Measurements from ENCODE around the gene JTB. TPM values are rescaled to one million over a fixed set of nuclear protein-coding genes. Genes with fewer than 3 reads are reported as not detected.
"Not testable (repeated sequence)": the region's sequence is repeated elsewhere in the genome, so short reads cannot be mapped to it uniquely, and the experiment has no call there.

The JTB gene
- total RNA-seq, 3 donors from 2014 or later = 257 to 294 (median 273) TPM

DNA sequence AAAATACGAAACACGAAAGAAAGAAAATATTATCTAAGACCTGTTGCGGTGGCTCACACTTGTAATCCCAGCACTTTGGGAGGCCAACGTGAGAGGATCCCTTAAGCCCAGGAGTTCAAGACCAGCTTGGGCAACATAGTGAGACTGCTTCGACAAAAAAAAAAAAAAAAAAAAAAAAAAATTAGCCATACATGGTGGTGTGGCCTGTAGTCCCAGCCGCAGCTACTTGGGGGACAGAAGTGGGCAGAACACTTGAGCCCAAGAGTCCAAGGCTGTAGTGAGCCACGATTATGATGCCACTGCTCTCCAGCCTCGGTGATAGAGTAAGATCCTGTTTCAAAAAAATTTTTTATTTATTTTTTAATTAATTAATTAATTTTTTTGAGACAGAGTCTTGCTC lies 10.1 kb upstream of the JTB start:
- peaks cover 7% of the 10 kb centered on the region for H3K27me3 Mint-ChIP-seq (ENCODE audit: low read depth)
- DNase-seq = no peak
- no peak for ATAC-seq

DNA sequence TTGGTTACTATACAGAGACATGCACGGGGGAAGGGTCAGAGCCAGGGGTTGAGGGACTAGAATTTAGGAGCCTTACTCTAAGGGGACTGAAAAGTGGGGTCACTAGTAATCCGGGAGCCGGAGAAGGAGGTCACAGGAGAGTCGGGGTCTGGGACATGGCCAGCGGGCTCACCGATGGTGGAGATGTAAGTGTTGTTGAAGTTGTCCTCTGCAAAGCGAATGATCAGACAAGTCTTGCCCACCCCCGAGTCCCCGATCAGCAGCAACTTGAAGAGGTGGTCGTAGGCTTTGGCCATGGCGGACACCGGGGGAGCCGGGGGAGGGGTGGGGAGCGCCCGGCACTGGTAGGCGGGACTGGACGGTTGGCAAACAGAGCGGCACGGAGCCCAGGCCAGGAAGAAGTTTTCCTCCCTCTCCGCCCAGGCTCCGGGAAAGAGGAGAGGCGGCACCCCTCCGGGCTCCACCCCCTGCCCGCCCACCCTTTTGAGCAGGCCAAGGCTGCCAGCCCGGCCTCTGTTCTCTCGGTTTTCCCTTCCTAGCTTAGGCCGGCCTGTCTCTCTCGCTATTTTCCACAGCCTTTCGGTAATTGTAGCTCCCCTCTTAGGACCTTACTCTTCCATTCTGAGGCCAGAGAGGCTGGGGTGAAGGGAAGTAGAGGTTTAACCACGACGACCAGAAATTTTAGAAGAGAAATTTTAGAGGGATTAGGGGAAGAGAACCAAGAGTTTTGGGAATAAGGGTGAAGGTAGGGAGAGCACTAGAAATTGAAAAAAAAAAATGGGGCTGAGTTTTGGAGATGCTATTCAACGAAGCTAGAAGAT lies 8.7 kb upstream of the JTB start, which contains the start of gene RAB13:
RAB13 (minus strand) TSS at position 399 of the 821 bp plus-strand sequence; CDS start at position 296, 103 bp downstream.
- peaks cover 7% of the 10 kb centered on the region for H3K27me3 Mint-ChIP-seq (ENCODE audit: low read depth)
- no peak for DNase-seq
- ATAC-seq = no peak
- H3K36me3 Mint-ChIP-seq (ENCODE audit: insufficient read depth) = peaks cover 5% of the 10 kb centered on the region
- H3K4me3 Mint-ChIP-seq = peak within 1 kb of the TSS; percentile 78
- H3K9me3 Mint-ChIP-seq = no peaks in the 10 kb centered on the region
- H3K4me1 Mint-ChIP-seq (ENCODE audit: low read depth) = peaks cover 34% of the 10 kb centered on the region

More for the DNA sequence above, 10.1 kb upstream of the JTB start:
- Mint-ChIP-seq H3K36me3 (ENCODE audit: insufficient read depth) (peaks cover 18% of the 10 kb centered on the region), H3K4me1 (ENCODE audit: low read depth) (peaks cover 47% of the 10 kb centered on the region), H3K9me3 (no peaks in the 10 kb centered on the region), H3K4me3 (no peak overlapping the region)

DNA sequence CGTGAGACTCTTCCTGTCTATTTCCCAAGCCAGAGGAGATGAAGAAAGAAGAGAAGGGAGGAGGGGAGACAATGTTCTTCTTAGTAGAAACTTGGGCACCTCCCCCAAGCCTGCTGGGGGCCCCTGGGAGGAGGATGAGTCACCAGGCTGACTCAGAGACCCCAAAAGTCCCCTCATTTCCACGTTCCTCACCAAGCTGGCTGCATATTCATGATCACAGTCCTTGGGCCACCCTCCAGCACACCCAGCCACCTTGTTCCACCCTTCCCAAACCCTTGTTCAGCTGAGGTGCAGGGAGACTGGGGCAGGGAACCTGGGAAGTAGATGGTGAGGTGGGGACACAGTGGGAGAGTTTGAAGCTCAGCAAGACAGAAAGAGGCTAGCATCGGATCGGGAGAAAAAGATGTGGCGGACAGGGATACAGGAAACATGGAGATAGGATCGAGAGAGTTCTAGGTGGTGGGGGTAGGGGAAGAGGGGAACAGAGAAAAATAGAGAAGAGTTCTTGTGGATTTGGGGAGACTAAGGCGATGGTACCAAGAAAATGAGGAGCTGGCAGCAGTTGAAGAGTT lies 8.0 kb upstream of the JTB start:
- no peaks in the 10 kb centered on the region for H3K9me3 Mint-ChIP-seq
- H3K36me3 Mint-ChIP-seq (ENCODE audit: insufficient read depth) = no peaks in the 10 kb centered on the region
- peaks cover 7% of the 10 kb centered on the region for H3K27me3 Mint-ChIP-seq (ENCODE audit: low read depth)
- ATAC-seq = peak; percentile 78 to 83
- DNase-seq = peak; percentile 51
- peak overlapping the region; percentile 78 for H3K4me3 Mint-ChIP-seq
- peaks cover 33% of the 10 kb centered on the region for H3K4me1 Mint-ChIP-seq (ENCODE audit: low read depth)

DNA sequence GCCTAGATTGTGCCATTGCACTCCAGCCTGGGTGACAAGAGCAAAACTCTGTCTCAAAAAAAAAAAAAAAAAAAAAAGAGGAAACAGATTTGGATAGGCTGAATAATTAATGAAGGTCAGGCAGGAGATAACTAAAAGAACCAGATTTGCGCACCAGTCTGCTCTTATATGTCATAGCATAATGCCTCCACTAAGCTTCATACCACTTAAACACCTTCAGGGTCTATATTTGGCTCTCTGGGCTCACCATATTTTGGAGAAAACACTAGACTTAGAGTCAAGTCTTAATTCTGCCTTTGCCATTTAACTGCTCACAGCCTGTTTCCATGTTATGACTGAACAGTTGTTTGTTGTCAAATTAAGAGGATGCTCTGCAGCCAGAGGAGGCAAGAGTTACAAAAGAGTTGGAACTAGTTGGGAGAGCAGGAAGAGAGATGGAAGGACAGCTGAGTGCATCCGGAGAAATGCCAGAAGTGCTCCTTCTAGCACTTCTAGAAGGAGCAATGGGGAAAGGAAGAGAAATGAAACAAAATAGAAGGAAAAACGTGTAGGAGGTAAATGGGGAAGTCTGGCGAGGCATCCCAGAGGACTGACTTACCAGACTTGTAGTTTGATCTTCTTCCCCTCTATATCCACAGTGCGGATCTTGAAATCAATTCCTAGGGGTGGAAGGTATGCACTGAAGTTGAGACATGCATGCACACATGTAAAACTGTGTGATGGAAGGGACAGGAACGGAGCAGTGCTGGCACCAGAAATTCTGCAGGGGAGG lies 6.8 kb upstream of the JTB start:
- Mint-ChIP-seq H3K4me3 (no peak overlapping the region), H3K9me3 (no peaks in the 10 kb centered on the region), H3K4me1 (ENCODE audit: low read depth) (peaks cover 27% of the 10 kb centered on the region), H3K27me3 (ENCODE audit: low read depth) (peaks cover 7% of the 10 kb centered on the region), H3K36me3 (ENCODE audit: insufficient read depth) (no peaks in the 10 kb centered on the region)
- no peak for DNase-seq
- no peak for ATAC-seq

DNA sequence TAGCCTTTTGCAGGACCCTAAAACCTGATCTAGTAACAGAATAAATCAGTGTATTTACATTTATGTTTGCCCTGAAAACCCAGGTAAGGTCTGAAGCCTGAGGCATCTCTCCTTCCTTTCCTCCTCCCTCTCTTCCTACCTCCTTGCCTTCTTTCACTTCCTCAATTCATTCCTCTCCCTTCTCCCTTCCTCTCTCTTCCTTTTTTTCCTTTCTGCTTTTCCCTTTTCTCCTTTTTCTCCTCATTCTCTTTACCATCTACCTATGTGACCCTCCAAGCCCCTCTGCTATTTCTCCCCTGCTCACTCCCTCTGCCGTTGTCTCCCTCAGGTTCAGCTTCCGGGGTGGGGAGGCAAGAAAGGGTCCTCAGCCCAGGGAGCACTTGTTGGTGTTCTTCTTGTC lies 4.3 kb upstream of the JTB start:
- H3K9me3 Mint-ChIP-seq; H3K4me3 Mint-ChIP-seq; DNase-seq; H3K27me3 Mint-ChIP-seq (ENCODE audit: low read depth); ATAC-seq; H3K36me3 Mint-ChIP-seq (ENCODE audit: insufficient read depth): not testable (repeated sequence)
- H3K4me1 Mint-ChIP-seq (ENCODE audit: low read depth) = peaks cover 32% of the 10 kb centered on the region

DNA sequence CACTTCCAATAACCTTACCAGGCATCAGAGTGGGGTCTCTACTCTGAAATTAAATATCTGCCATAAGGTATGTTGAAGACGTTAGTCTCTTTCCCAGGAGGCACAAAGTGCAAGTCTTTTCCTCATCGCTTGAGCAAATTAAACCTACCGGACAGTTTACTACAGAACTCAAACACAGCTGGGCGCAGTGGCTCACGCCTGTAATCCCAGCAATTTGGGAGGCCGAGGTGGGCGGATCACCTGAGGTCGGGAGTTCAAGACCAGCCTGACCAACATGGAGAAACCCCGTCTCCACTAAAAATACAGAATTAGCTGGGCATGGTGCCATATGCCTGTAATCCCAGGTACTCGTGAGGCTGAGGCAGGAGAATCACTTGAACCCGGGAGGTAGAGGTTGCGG lies 1.6 kb upstream of the JTB start:
- not testable (repeated sequence) for H3K27me3 Mint-ChIP-seq (ENCODE audit: low read depth); ATAC-seq; DNase-seq; H3K9me3 Mint-ChIP-seq
- Mint-ChIP-seq H3K4me3 (peak overlapping the region; percentile 97), H3K4me1 (ENCODE audit: low read depth) (peaks cover 27% of the 10 kb centered on the region), H3K36me3 (ENCODE audit: insufficient read depth) (peaks cover 13% of the 10 kb centered on the region)

DNA sequence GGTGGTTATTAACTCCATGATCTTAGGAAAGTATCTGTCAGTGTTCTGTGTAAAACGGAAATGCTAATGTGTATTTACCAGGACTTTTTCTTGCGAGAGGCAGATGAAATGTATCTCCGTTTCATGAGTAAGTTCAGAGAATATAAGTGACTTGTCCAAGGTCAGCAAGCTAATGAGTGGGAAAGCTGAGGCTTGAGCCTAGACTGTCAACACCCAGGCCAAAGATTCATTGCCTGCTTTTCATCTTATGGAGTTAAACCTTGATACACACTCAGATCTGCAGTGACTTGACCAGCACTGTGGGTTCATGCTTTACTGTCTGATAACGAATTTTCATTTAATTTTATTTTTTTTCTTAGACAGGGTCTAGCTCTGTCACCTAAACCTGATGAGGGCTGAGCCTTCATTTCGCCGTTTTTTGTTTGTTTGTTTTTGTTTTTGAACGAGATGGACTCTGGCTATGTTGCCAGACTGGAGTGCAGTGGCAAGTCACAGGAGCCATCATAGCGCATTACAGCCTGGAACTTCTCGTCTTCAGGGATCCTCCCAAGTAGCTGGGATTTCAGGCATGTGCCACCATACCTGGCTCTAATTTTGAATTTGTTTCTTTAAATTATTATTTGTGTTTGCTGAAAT lies 918 bp upstream of the JTB start:
- no peak for ATAC-seq
- peak overlapping the region; percentile 97 for H3K4me3 Mint-ChIP-seq
- no peaks in the 10 kb centered on the region for H3K27me3 Mint-ChIP-seq (ENCODE audit: low read depth)
- no peak for DNase-seq
- peaks cover 18% of the 10 kb centered on the region for H3K36me3 Mint-ChIP-seq (ENCODE audit: insufficient read depth)
- no peaks in the 10 kb centered on the region for H3K9me3 Mint-ChIP-seq
- peaks cover 28% of the 10 kb centered on the region for H3K4me1 Mint-ChIP-seq (ENCODE audit: low read depth)

DNA sequence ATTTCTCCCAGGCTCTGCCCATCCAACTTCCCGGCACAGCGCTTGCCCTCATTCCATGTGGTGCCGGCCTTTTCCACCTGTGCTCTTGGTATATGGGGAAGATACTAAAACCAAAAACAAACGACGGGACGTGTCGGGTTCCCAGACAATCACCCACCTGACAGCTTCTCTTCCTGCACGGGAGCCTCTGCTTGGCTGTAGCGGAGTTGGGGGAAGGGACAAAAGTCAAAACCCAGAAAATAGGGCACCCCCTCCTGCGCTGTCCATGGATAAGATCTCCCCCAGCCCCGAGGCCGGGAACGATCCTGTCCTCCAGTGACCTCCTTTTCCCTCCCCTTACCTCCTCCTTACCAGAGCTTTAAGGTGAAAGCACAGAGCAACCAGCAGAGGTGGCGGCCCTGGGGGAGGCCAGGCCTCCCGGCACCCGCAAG lies 640 bp downstream of the JTB start:
- H3K36me3 Mint-ChIP-seq (ENCODE audit: insufficient read depth) = peaks cover 24% of the 10 kb centered on the region
- no peaks in the 10 kb centered on the region for H3K27me3 Mint-ChIP-seq (ENCODE audit: low read depth)
- peak overlapping the region; percentile 97 for H3K4me3 Mint-ChIP-seq
- H3K4me1 Mint-ChIP-seq (ENCODE audit: low read depth) = peaks cover 35% of the 10 kb centered on the region
- peak; percentile 9 to 13 for ATAC-seq
- DNase-seq = no peak
- no peaks in the 10 kb centered on the region for H3K9me3 Mint-ChIP-seq

DNA sequence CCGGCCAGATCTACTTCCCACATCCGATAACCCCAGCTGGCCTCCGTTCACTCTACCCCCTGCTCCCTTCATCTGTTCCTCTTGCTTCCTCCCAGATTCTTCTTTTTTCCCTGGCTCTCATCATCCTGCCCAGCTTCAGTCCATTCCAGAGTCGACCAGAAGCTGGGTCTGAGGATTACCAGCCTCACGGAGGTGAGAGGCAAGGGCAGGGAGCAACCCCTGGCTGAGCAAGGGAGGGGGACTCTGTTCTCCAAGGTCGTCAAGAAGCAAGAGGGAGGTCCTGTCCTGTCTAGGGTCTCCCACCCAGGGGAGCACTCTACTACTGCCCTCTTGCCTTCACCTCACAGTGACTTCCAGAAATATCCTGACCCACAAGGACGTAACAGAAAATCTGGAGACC lies 3.9 kb downstream of the JTB start:
- no peaks in the 10 kb centered on the region for H3K9me3 Mint-ChIP-seq
- no peak for ATAC-seq
- H3K36me3 Mint-ChIP-seq (ENCODE audit: insufficient read depth) = peaks cover 24% of the 10 kb centered on the region
- no peak overlapping the region for H3K4me3 Mint-ChIP-seq
- DNase-seq = no peak
- H3K27me3 Mint-ChIP-seq (ENCODE audit: low read depth) = no peaks in the 10 kb centered on the region
- peaks cover 33% of the 10 kb centered on the region for H3K4me1 Mint-ChIP-seq (ENCODE audit: low read depth)

DNA sequence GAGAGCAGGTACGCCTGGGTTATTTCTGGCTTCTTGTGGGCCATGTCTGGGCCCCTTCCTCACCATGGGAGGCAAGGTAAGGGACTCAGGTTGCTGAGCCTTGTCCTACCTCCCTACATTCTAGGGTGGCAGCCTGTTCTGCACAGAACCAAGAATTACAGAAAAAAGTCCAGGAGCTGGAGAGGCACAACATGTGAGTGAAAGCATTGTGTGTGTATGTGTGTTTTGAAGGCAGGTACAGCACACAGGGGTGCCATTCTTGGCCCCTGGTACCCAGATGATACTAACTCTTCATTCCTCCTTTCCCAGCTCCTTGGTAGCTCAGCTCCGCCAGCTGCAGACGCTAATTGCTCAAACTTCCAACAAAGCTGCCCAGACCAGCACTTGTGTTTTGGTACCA lies 4.4 kb downstream of the JTB start:
- ATAC-seq (no peak), DNase-seq (no peak)
- peaks cover 24% of the 10 kb centered on the region for H3K36me3 Mint-ChIP-seq (ENCODE audit: insufficient read depth)
- peaks cover 30% of the 10 kb centered on the region for H3K4me1 Mint-ChIP-seq (ENCODE audit: low read depth)
- H3K27me3 Mint-ChIP-seq (ENCODE audit: low read depth) = no peaks in the 10 kb centered on the region
- no peak overlapping the region for H3K4me3 Mint-ChIP-seq
- no peaks in the 10 kb centered on the region for H3K9me3 Mint-ChIP-seq

DNA sequence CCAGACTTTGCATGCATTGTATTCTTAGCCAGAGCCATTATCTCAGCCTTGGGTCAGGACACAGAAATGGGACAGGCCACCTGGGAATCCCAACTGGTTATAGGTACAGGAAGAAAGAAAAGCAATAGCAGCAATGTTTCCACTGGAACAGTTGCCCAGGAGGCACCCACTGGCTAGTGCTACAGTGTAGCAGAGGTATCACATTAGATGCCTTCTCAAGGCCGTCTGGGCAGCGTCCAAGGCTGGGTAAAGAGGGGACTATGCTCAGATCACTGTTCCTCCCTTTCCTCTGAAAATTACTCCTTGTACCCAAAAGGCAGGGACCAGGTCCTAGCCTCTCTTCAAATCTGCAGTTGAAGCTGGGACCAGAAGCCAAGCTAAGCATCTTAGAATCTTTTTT lies 7.1 kb downstream of the JTB start:
- Mint-ChIP-seq H3K27me3 (ENCODE audit: low read depth) (no peaks in the 10 kb centered on the region), H3K36me3 (ENCODE audit: insufficient read depth) (peaks cover 15% of the 10 kb centered on the region), H3K4me3 (no peak overlapping the region), H3K9me3 (no peaks in the 10 kb centered on the region), H3K4me1 (ENCODE audit: low read depth) (peaks cover 36% of the 10 kb centered on the region)
- ATAC-seq (no peak), DNase-seq (no peak)

DNA sequence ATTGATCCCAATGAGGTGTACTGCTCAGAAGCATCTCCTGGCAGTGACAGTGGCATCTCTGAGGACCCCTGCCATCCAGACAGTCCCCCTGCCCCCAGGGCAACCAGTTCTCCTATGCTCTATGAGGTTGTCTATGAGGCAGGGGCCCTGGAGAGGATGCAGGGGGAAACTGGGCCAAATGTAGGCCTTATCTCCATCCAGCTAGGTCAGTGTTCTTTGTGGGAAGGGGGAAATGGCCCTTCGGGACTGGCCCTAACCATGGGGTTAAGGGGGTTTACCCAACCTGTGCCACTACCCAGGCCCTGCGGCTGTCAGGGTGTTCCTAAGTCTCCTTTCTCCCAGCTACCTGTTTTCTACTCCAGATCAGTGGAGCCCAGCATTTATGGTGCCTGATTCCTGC lies 8.5 kb downstream of the JTB start:
- Mint-ChIP-seq H3K9me3 (no peaks in the 10 kb centered on the region), H3K4me1 (ENCODE audit: low read depth) (peaks cover 38% of the 10 kb centered on the region), H3K4me3 (no peak overlapping the region)

DNA sequence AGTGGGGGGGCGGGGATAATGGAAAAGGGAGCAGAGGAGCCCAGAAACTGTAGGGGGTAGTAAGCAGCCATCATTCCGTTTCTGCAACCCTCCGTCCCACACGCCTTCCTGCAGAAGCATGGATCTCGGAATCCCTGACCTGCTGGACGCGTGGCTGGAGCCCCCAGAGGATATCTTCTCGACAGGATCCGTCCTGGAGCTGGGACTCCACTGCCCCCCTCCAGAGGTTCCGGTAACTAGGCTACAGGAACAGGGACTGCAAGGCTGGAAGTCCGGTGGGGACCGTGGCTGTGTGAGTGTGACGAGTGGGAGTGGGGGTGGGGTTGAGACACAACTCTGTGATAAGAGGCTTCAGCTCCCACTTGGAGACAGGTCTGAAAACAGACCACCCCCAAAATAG lies 9.1 kb downstream of the JTB start:
- H3K36me3 Mint-ChIP-seq (ENCODE audit: insufficient read depth) = peaks cover 6% of the 10 kb centered on the region
- peaks cover 42% of the 10 kb centered on the region for H3K4me1 Mint-ChIP-seq (ENCODE audit: low read depth)
- DNase-seq = no peak
- H3K27me3 Mint-ChIP-seq (ENCODE audit: low read depth) = no peaks in the 10 kb centered on the region
- no peak for ATAC-seq
- no peaks in the 10 kb centered on the region for H3K9me3 Mint-ChIP-seq
- peak overlapping the region; percentile 85 for H3K4me3 Mint-ChIP-seq

More for the DNA sequence above, 8.5 kb downstream of the JTB start:
- Mint-ChIP-seq H3K27me3 (ENCODE audit: low read depth) (no peaks in the 10 kb centered on the region), H3K36me3 (ENCODE audit: insufficient read depth) (peaks cover 10% of the 10 kb centered on the region)
- DNase-seq = no peak
- no peak for ATAC-seq

DNA sequence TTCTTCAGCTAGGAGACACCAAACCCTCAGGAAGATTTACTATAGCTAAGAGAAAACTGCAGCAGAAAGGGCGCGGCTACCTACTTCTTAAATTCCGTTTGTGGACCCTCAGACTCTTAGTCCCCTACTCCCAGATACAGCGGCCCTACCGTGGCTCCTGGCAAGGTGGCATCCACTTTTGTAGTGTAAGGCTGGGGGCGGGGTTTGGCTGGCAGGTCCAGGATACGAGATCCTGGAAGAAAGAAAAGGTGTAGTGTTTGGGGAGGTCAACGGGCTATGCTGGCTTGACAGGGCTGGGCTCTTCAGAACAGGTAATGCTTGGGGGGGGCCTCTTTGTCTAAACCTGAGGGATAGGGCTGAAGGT lies 9.5 kb downstream of the JTB start:
- Mint-ChIP-seq H3K4me3 (peak overlapping the region; percentile 85), H3K36me3 (ENCODE audit: insufficient read depth) (peaks cover 3% of the 10 kb centered on the region), H3K4me1 (ENCODE audit: low read depth) (peaks cover 44% of the 10 kb centered on the region), H3K9me3 (no peaks in the 10 kb centered on the region), H3K27me3 (ENCODE audit: low read depth) (no peaks in the 10 kb centered on the region)
- ATAC-seq (no peak), DNase-seq (no peak)
